AG10803 (cell line): Measurements from ENCODE around the gene CCDC91.
A peak's percentile ranks its signal among the peaks of the same experiment; 100 is the strongest.

ENCODE experiments used
- DNase-seq: peaks from one replicate; pipeline ENCODE4 v3.0.0; 2010; ENCODE audit warnings: low read depth
- H3K4me3 ChIP-seq: 2 replicates; pipeline ENCODE4 v1.5.1; 2011; ENCODE audit warnings: mild to moderate bottlenecking, low read length, control low read depth
- TF ChIP-seq, protein P1 (sequence below): conservative IDR thresholded peaks from 2 replicates; pipeline ENCODE4 v1.5.1; 2011; ENCODE audit warnings: mild to moderate bottlenecking, low read length, control low read depth, inconsistent platforms

The CCDC91 gene

DNA sequence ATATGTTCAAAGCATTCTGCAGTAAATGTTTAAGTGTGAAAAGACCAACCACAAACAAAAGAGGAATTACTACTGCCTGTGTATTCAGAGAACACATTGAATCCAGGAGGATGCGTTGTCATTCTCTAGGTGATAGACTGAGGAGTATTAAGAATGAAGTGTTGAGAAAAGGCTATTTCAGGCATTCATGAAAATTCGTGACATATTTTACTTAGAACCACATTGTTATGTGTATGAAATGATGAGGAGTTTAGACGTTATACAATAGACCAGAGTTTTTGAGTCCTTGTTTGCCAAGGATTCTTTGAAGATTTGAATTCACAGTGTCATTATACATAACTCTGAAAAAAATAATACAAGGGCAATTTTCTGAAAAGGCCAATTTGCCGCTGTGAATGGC lies 251.8 kb downstream of the CCDC91 start:
- H3K4me3 ChIP-seq = no peak overlapping the region
- TF ChIP-seq, protein P1, sequence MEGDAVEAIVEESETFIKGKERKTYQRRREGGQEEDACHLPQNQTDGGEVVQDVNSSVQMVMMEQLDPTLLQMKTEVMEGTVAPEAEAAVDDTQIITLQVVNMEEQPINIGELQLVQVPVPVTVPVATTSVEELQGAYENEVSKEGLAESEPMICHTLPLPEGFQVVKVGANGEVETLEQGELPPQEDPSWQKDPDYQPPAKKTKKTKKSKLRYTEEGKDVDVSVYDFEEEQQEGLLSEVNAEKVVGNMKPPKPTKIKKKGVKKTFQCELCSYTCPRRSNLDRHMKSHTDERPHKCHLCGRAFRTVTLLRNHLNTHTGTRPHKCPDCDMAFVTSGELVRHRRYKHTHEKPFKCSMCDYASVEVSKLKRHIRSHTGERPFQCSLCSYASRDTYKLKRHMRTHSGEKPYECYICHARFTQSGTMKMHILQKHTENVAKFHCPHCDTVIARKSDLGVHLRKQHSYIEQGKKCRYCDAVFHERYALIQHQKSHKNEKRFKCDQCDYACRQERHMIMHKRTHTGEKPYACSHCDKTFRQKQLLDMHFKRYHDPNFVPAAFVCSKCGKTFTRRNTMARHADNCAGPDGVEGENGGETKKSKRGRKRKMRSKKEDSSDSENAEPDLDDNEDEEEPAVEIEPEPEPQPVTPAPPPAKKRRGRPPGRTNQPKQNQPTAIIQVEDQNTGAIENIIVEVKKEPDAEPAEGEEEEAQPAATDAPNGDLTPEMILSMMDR = no peak
- DNase-seq = no peak

DNA sequence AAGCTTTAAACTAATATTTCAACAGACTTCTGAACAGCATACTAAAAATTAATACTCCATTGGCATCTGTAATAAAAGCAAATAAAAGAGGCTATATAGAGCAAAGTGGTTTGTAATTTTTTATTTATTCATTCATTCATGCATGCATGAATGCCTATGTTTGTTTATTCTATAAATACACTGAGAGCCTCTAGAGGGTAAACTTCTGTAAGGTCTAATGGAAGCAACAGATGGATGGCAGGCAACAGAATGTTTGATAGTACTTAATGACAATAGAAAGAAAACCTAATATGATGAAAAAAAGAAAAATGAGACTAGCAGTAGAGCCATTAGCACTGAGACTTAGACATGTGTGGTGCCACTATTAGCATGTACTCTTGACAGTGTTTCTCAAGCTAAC lies 253.1 kb downstream of the CCDC91 start:
- DNase-seq = no peak
- TF ChIP-seq, protein P1 = no peak
- no peak overlapping the region for H3K4me3 ChIP-seq

DNA sequence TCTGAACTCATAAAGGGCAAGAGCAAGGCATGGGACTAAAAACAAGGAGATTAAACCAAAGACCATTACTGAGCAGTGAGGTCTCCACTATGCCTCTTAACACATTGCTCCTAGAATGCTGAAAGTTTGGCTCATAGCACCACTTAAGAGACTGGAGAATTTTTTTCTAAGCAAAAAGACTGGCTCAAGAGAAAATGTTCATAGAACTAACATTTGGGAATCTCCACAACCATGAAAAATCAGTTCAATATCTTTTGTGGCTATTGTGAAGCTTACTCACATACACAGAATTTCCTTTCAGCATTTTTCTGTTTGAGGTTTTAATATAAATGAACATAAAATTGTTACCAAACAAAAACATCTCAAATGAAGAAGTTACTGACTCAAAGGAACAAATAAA lies 255.8 kb downstream of the CCDC91 start:
- no peak overlapping the region for H3K4me3 ChIP-seq
- TF ChIP-seq, protein P1 = no peak
- DNase-seq = peak; percentile 77

DNA sequence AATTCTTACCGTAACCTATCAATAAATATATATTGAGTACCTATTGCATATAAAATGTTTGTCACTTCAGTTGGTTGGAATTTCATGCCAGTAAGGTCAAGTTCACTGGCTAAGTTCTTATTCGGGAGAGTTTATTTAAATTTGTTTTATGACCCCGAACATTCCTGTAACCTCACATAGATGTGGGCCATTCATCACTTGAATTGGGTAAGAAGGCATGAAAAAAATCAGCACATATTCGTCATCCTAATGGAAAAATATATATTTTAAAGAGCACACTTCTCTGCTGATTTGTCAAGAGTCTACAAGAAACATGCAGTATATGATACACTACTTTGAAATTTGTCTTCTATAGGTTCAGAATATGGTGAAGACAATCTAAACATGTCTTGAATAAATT lies 263.4 kb downstream of the CCDC91 start:
- no peak for DNase-seq
- TF ChIP-seq, protein P1 = no peak
- no peak overlapping the region for H3K4me3 ChIP-seq

DNA sequence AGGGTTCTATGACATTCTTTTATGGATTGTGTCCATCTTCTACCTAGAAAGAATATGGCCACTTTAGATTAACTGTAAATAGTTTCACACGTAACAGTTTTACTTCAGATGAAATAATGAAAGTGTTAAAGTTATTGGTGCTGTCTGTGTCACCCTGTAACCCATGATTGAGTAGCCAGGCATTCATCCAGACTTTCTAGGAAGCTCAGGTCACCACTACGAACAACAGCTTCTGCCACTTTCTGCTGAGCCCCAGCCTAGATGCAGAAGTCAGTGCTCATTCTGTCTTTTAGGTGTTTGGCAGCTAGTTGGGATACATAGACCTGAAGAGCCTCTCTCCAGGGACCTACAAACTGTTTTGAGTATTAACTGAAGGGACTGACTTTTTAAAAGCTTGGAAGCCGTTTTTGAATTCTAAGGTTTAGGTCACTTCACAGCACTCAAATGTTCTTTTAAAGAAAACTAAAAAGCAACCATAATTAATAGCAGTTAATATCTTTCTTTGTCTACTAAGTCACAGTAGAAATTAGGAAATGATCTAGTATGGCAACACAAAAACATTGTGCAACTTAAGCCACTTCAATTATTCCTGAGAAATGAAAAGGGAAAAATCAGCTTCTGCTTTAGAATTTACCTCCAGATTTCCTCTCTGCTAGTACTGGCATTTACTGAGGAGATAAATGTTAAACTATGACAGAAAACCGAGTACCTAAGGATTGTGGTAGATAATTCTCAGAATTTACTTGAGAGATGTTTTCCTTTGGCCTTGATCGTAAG lies 266.9 kb downstream of the CCDC91 start:
- TF ChIP-seq, protein P1 = no peak
- DNase-seq = no peak
- H3K4me3 ChIP-seq = no peak overlapping the region

DNA sequence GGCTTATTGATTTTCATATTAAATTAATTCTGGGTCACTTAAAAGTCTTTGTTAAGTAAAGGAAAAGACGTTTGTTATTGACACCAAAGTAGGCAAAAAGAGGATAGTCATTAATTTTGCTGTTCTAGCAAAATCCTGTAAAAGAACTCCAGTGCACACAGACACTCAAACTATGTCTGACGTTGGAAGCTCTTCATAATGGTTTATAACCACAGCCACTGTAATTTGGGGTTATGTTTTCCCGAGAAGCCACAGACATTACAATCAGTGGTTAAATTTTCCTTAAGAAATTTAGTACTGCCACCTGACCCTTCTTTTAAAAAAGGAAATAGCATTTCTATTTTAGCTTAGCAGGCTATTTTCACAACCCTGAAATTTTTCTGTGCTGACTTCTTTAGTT lies 267.5 kb downstream of the CCDC91 start:
- TF ChIP-seq, protein P1 = no peak
- H3K4me3 ChIP-seq = no peak overlapping the region
- DNase-seq = no peak

DNA sequence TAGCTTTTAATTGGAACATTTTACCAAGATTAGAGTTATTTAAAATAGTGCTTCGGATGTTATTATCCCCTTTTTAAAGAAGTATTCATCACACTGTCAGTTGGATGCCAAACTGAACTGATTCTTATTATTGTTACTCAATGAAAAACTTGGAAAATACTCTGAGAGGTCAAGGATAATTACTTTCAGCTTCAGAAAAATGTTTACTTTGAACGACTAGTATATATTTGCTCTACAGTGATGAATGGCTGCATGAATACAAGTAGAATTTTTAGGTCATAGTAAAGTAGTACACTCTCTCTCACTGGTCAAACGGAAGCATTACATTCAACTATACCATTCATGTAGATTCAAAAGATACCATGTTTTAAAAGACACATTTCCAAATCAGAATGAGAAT lies 269.2 kb downstream of the CCDC91 start:
- no peak for DNase-seq
- no peak overlapping the region for H3K4me3 ChIP-seq
- TF ChIP-seq, protein P1 = no peak
